Endothelial cell (in vitro differentiated cells): ENCODE measurements around the gene LRRC74A. TPM values are rescaled to one million over a fixed set of nuclear protein-coding genes. Genes with fewer than 3 reads are reported as not detected.
A peak's percentile ranks its signal among the peaks of the same experiment; 100 is the strongest.

Experiments used
- DNase-seq: peaks from one replicate; pipeline ENCODE4 v3.0.0; 2021; ENCODE audit warnings: low spot score
- H3K27ac Mint-ChIP-seq: one replicate; pipeline ENCODE4 v1.8.0; 2021; ENCODE audit warnings: mixed read lengths, inconsistent platforms; ENCODE audit not compliant: unreplicated experiment
- H3K27me3 Mint-ChIP-seq: one replicate; pipeline ENCODE4 v1.8.0; 2021; ENCODE audit warnings: mild to moderate bottlenecking, moderate library complexity, mixed read lengths, inconsistent platforms; ENCODE audit not compliant: unreplicated experiment
- H3K36me3 Mint-ChIP-seq: one replicate; pipeline ENCODE4 v1.8.0; 2021; ENCODE audit warnings: mild to moderate bottlenecking, low read depth, mixed read lengths, inconsistent platforms; ENCODE audit not compliant: unreplicated experiment
- H3K4me1 Mint-ChIP-seq: one replicate; pipeline ENCODE4 v1.8.0; 2021; ENCODE audit warnings: mild to moderate bottlenecking, mixed read lengths, inconsistent platforms; ENCODE audit not compliant: unreplicated experiment
- H3K4me3 Mint-ChIP-seq: one replicate; pipeline ENCODE4 v1.8.0; 2021; ENCODE audit warnings: mild to moderate bottlenecking, mixed read lengths, inconsistent platforms; ENCODE audit not compliant: unreplicated experiment
- H3K9me3 Mint-ChIP-seq: one replicate; pipeline ENCODE4 v1.8.0; 2021; ENCODE audit warnings: mixed read lengths, inconsistent platforms; ENCODE audit not compliant: unreplicated experiment
- CTCF ChIP-seq: fragments of 200-600 bp; sonication (generic); IDR thresholded peaks from one replicate; pipeline ENCODE4 v1.5.0; 2021; ENCODE audit warnings: antibody characterized with exemption; ENCODE audit not compliant: unreplicated experiment
- total RNA-seq: library from RNA; stranded (reverse); fragmentation: NEBNext Ultra II Directional; extraction: Animal tissue kit (Norgen Biotek cat#: 25700); gene quantifications from one replicate; pipeline ENCODE4 v1.2.1, GENCODE V29; 2021; ENCODE audit not compliant: unreplicated experiment

Gene LRRC74A
- total RNA-seq, 1 donor from 2014 or later: not detected

GRCh38 chr14:76779221-76780057 is 46.8 kb upstream of the LRRC74A start:
- peaks cover 27% of the 10 kb centered on the region for H3K27me3 Mint-ChIP-seq
- peaks cover 51% of the 10 kb centered on the region for H3K4me1 Mint-ChIP-seq
- DNase-seq: no peak
- no peak overlapping the region for H3K27ac Mint-ChIP-seq
- peaks cover 34% of the 10 kb centered on the region for H3K36me3 Mint-ChIP-seq
- H3K4me3 Mint-ChIP-seq: no peak overlapping the region
- no peak for TF ChIP-seq CTCF
- no peaks in the 10 kb centered on the region for H3K9me3 Mint-ChIP-seq

DNA sequence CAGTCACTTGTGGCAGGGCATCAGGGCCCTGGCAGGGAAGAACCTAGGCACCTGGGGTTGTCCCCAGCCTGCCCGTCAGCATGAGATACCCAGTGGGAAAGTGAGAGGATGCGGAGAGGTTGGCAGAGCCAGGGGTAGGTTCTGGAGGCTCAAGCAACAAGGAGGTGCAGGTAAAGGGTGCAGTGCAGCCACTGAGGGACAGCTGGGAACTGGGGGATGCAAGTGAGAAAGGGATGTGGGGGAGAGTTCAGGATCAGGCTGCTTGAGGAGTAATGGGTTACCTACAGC is 46.2 kb upstream of the LRRC74A start:
- peak overlapping the region; percentile 43 for H3K4me3 Mint-ChIP-seq
- peaks cover 25% of the 10 kb centered on the region for H3K27me3 Mint-ChIP-seq
- H3K9me3 Mint-ChIP-seq: no peaks in the 10 kb centered on the region
- H3K27ac Mint-ChIP-seq: peak overlapping the region; percentile 57
- H3K36me3 Mint-ChIP-seq: peaks cover 30% of the 10 kb centered on the region
- no peak for TF ChIP-seq CTCF
- peaks cover 50% of the 10 kb centered on the region for H3K4me1 Mint-ChIP-seq
- DNase-seq: no peak

- no peak for TF ChIP-seq CTCF
- Mint-ChIP-seq H3K4me3 (peak overlapping the region; percentile 43), H3K9me3 (no peaks in the 10 kb centered on the region), H3K27ac (peak overlapping the region; percentile 57), H3K27me3 (peaks cover 21% of the 10 kb centered on the region), H3K36me3 (peaks cover 28% of the 10 kb centered on the region), H3K4me1 (peaks cover 50% of the 10 kb centered on the region)
- DNase-seq: no peak
These were observed 45.8 kb upstream of the LRRC74A start for GRCh38 chr14:76780360-76780759.

GRCh38 chr14:76780875-76781647 is 45.1 kb upstream of the LRRC74A start:
- no peak for TF ChIP-seq CTCF
- H3K4me1 Mint-ChIP-seq: peaks cover 49% of the 10 kb centered on the region
- H3K27me3 Mint-ChIP-seq: peaks cover 18% of the 10 kb centered on the region
- no peak overlapping the region for H3K27ac Mint-ChIP-seq
- peaks cover 28% of the 10 kb centered on the region for H3K36me3 Mint-ChIP-seq
- no peaks in the 10 kb centered on the region for H3K9me3 Mint-ChIP-seq
- no peak for DNase-seq
- H3K4me3 Mint-ChIP-seq: no peak overlapping the region

DNA sequence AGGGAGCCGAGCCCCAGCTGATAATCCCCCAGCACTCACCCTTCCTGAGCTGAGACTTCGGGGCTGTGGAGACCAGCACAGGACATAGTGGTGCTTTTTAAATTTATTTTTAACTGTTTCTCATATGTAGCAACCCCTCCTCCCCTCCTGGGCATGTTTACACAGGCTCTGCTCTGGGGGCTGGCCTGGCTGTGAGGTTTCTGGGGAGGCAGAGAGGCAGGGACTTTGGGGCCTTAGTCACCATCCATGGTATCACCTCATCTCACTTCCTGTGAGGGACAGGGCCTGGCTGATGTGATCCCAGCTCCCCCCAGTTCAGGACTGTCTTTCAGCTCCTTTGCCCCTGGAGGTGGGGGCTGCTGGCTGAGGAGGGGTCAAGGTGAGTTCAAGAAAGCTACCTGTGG is 44.6 kb upstream of the LRRC74A start:
- H3K27ac Mint-ChIP-seq: no peak overlapping the region
- H3K9me3 Mint-ChIP-seq: no peaks in the 10 kb centered on the region
- peaks cover 33% of the 10 kb centered on the region for H3K36me3 Mint-ChIP-seq
- H3K4me3 Mint-ChIP-seq: no peak overlapping the region
- peaks cover 15% of the 10 kb centered on the region for H3K27me3 Mint-ChIP-seq
- TF ChIP-seq CTCF: no peak
- no peak for DNase-seq
- H3K4me1 Mint-ChIP-seq: peaks cover 44% of the 10 kb centered on the region
